PC-3 (cell line): ENCODE results near the gene MSI2. TPM values are rescaled to one million over a fixed set of nuclear protein-coding genes. Genes with fewer than 3 reads are reported as not detected.

Source experiments
- ATAC-seq: fragments of 200-7000 bp; cut with Tn5 transposase; 2 replicates; pipeline ENCODE4 v1.9.1; 2020; ENCODE audit warnings: mild to moderate bottlenecking, moderate library complexity
- BruUV-seq: library from RNA; stranded (reverse); fragments of 400-500 nt; replicated peaks from 2 replicates; lab custom pipeline; 2021; lab: Mats Ljungman, UMichigan
- CTCF ChIA-PET: fragments of 300-600 bp; sonication (Branson Sonifier 250); formaldehyde crosslinking; loops from one replicate; lab custom pipeline; 2022; ENCODE audit warnings: antibody characterized with exemption; lab: Charles Lee
- POLR2A ChIA-PET: fragments of 300-600 bp; sonication (Branson Sonifier 250); formaldehyde crosslinking; loops from one replicate; lab custom pipeline; 2022; ENCODE audit warnings: antibody characterized with exemption; ENCODE audit not compliant: unreplicated experiment; lab: Charles Lee
- DNase-seq: peaks from one replicate; pipeline ENCODE4 v3.0.0-alpha.2; 2015
- H2AFZ ChIP-seq: fragments of 300-600 bp; sonication (generic); 2 replicates; pipeline ENCODE4 v1.6.0; 2016; ENCODE audit warnings: antibody characterized with exemption, low read length
- H3F3A ChIP-seq: fragments of 300-600 bp; sonication (generic); one replicate; pipeline ENCODE4 v1.6.0; 2017; ENCODE audit warnings: antibody characterized with exemption, low read length, control low read depth, mild to moderate bottlenecking; ENCODE audit not compliant: unreplicated experiment
- H3K27ac ChIP-seq: fragments of 300-600 bp; sonication (generic); 2 replicates; pipeline ENCODE4 v1.5.1; 2016; ENCODE audit warnings: mild to moderate bottlenecking, low read length
- H3K27me3 ChIP-seq: fragments of 300-600 bp; sonication (generic); 2 replicates; pipeline ENCODE4 v1.6.1; 2016; ENCODE audit warnings: low read length, mixed read lengths
- H3K36me3 ChIP-seq: fragments of 300-600 bp; sonication (generic); 2 replicates; pipeline ENCODE4 v1.6.1; 2016; ENCODE audit warnings: low read depth, mixed run types, low read length, mixed read lengths
- H3K4me1 ChIP-seq: fragments of 300-600 bp; sonication (generic); 2 replicates; pipeline ENCODE4 v1.5.1; 2016; ENCODE audit warnings: low read length; ENCODE audit not compliant: insufficient read depth
- H3K4me2 ChIP-seq: fragments of 300-600 bp; sonication (generic); 2 replicates; pipeline ENCODE4 v1.6.0; 2016; ENCODE audit warnings: low read length
- H3K4me3 ChIP-seq: fragments of 300-600 bp; sonication (generic); 2 replicates; pipeline ENCODE4 v1.5.1; 2016; ENCODE audit warnings: mild to moderate bottlenecking, low read length, mixed read lengths
- H3K79me2 ChIP-seq: fragments of 300-600 bp; sonication (generic); 2 replicates; pipeline ENCODE4 v1.6.1; 2017; ENCODE audit warnings: low read length, mixed read lengths
- H3K9ac ChIP-seq: fragments of 300-600 bp; sonication (generic); 2 replicates; pipeline ENCODE4 v1.6.0; 2016; ENCODE audit warnings: mild to moderate bottlenecking, low read length
- H3K9me2 ChIP-seq: fragments of 300-600 bp; sonication (generic); replicated peaks from 2 replicates; pipeline ENCODE4 v1.6.1; 2016; ENCODE audit warnings: mixed run types, low read length, mixed read lengths
- H3K9me3 ChIP-seq: fragments of 300-600 bp; sonication (generic); 2 replicates; pipeline ENCODE4 v1.6.1; 2016; ENCODE audit warnings: low read length, mixed read lengths
- H4K20me1 ChIP-seq: fragments of 300-600 bp; sonication (generic); 2 replicates; pipeline ENCODE4 v1.6.1; 2016; ENCODE audit warnings: low read length, mixed read lengths
- CTCF ChIP-seq: fragments of 300-600 bp; sonication (generic); conservative IDR thresholded peaks from 2 replicates; pipeline ENCODE4 v1.5.1; 2017; ENCODE audit warnings: antibody characterized with exemption, low read depth, mild to moderate bottlenecking, low read length
- EZH2 ChIP-seq: fragments of 300-600 bp; sonication (generic); IDR thresholded peaks from one replicate; pipeline ENCODE4 v1.6.1; 2017; ENCODE audit warnings: antibody characterized with exemption, mild to moderate bottlenecking, low read length; ENCODE audit not compliant: unreplicated experiment
- EZH2phosphoT487 ChIP-seq: fragments of 300-600 bp; sonication (generic); IDR thresholded peaks from 2 replicates; pipeline ENCODE4 v1.6.1; 2018; ENCODE audit warnings: mild to moderate bottlenecking, antibody characterized with exemption, low read length, borderline replicate concordance
- intact Hi-C: fragments of 100-400 bp; cut with micrococcal nuclease; formaldehyde crosslinking; loops from 2 replicates; pipeline ENCODE4 v1.9.0; 2023
- total RNA-seq: library from RNA; depleted of rRNA; stranded (reverse); fragments of >200 nt; gene quantifications from 2 replicates; pipeline ENCODE4 v1.2.3, GENCODE V29; 2014

Gene MSI2
- total RNA-seq, 1 experiment from 2014 or later = 54.7 TPM

- H3K4me2 ChIP-seq = no peak overlapping the region
- ChIA-PET CTCF (no interaction called here), POLR2A (no interaction called here)
- H3K36me3 ChIP-seq = no peaks in the 10 kb centered on the region
- no peak overlapping the region for H3K27ac ChIP-seq
- peaks cover 10% of the 10 kb centered on the region for H3K4me1 ChIP-seq
- intact Hi-C loops = no loop called here
- H3K27me3 ChIP-seq = no peaks in the 10 kb centered on the region
- BruUV-seq = no TSS peak
- H3K9me2 ChIP-seq = no peaks in the 10 kb centered on the region
- no peak for TF ChIP-seq EZH2
- no peak for TF ChIP-seq CTCF
- no peak for TF ChIP-seq EZH2phosphoT487
- H3K9ac ChIP-seq = no peak overlapping the region
- no peak overlapping the region for H2AFZ ChIP-seq
- no peak overlapping the region for H3K4me3 ChIP-seq
- no peaks in the 10 kb centered on the region for H3K9me3 ChIP-seq
- no peaks in the 10 kb centered on the region for H4K20me1 ChIP-seq
- ATAC-seq = no peak
- no peaks in the 10 kb centered on the region for H3F3A ChIP-seq
- no peaks in the 10 kb centered on the region for H3K79me2 ChIP-seq
- DNase-seq = no peak
Observed at GRCh38 chr17:57454729-57455062, 198.4 kb downstream of the MSI2 start.

GRCh38 chr17:57455063-57455914, 199.0 kb downstream of the MSI2 start:
- Histone ChIP-seq H3K27ac (no peak overlapping the region), H3K4me3 (no peak overlapping the region), H2AFZ (no peak overlapping the region), H3K9ac (no peak overlapping the region), H3K9me3 (no peaks in the 10 kb centered on the region), H3F3A (no peaks in the 10 kb centered on the region), H3K79me2 (no peaks in the 10 kb centered on the region), H3K4me1 (peaks cover 10% of the 10 kb centered on the region), H3K36me3 (no peaks in the 10 kb centered on the region), H3K4me2 (no peak overlapping the region), H3K9me2 (no peaks in the 10 kb centered on the region), H3K27me3 (no peaks in the 10 kb centered on the region), H4K20me1 (no peaks in the 10 kb centered on the region)
- TF ChIP-seq EZH2phosphoT487 (no peak), CTCF (no peak), EZH2 (no peak)
- POLR2A ChIA-PET = no interaction called here
- CTCF ChIA-PET = no interaction called here
- ATAC-seq = no peak
- BruUV-seq = no TSS peak
- no peak for DNase-seq
- intact Hi-C loops = no loop called here

GRCh38 chr17:57456622-57457021, 200.3 kb downstream of the MSI2 start:
- no peak for TF ChIP-seq EZH2phosphoT487
- no peak for TF ChIP-seq CTCF
- TF ChIP-seq EZH2 = no peak
- no peaks in the 10 kb centered on the region for H3K9me3 ChIP-seq
- no peak for ATAC-seq
- H2AFZ ChIP-seq = no peak overlapping the region
- intact Hi-C loops = no loop called here
- CTCF ChIA-PET = no interaction called here
- POLR2A ChIA-PET = no interaction called here
- no peaks in the 10 kb centered on the region for H3F3A ChIP-seq
- H3K27me3 ChIP-seq = no peaks in the 10 kb centered on the region
- H3K36me3 ChIP-seq = no peaks in the 10 kb centered on the region
- H3K9me2 ChIP-seq = no peaks in the 10 kb centered on the region
- no peaks in the 10 kb centered on the region for H4K20me1 ChIP-seq
- H3K4me2 ChIP-seq = no peak overlapping the region
- DNase-seq = no peak
- no peak overlapping the region for H3K4me3 ChIP-seq
- no TSS peak for BruUV-seq
- H3K27ac ChIP-seq = no peak overlapping the region
- H3K4me1 ChIP-seq = peaks cover 10% of the 10 kb centered on the region
- no peaks in the 10 kb centered on the region for H3K79me2 ChIP-seq
- H3K9ac ChIP-seq = no peak overlapping the region
